ENCODE data around the gene DCAF7.

The DCAF7 gene

DNA sequence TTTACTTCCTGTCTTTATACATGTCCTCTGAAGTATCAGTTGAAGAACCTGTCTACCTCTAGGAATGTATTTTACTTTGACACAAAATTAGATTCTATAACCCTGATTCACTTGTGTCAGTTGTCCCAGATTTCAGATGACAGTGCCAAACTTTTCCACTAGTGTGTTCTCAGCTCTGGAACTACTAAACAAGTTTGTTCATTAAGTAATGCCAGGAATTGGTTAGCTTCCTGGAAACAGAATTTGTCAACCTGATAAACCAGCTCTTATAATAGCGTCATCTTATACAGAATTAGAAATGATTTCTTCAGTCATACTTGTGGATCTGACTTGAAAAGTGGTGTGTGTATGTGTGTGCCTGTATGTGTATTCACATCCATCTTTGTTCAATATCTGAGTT lies 79.3 kb downstream of the DCAF7 start:
- DNase-seq (ENCODE audit: low read depth), result no peak

DNA sequence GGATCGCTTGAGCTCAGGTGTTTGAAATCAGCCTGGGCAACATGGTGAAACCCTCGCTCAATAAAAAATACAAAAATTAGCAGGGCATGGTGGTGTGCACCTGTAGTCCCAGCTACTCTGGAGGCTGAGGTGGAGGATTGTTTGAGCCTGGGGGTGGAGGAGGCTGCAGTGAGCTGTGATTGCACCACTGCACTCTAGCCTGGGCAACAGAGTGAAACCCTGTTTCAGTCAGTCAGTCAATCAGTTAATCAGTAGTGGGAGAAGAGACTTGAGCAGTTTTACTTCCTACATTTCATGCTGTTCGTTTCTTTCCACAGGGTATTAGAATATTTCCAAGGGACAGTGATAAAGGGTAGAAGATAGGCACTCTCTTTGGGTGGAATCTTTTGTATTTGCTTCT lies 80.8 kb downstream of the DCAF7 start:
- no peak for DNase-seq (ENCODE audit: low read depth)

DNA sequence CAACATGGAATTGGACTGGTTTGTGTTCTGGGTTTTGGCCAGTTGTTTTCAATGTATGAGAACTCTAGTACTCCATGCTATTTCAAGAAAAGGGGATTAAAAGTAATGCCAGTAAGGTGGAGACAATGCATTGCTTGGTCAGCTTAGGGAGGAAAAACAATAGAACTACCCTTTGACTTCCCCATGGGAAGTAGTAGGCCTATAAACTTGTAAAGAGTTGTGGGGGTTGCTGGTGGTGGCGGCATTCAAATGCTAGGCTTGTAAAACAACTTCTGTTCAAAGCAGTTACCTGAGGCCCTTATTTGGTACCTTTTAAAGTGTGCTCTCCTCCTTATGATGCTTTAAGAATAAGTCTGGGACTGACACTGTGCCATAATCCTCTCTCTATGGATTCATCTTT lies 81.3 kb downstream of the DCAF7 start:
- DNase-seq (ENCODE audit: low read depth), result no peak

DNA sequence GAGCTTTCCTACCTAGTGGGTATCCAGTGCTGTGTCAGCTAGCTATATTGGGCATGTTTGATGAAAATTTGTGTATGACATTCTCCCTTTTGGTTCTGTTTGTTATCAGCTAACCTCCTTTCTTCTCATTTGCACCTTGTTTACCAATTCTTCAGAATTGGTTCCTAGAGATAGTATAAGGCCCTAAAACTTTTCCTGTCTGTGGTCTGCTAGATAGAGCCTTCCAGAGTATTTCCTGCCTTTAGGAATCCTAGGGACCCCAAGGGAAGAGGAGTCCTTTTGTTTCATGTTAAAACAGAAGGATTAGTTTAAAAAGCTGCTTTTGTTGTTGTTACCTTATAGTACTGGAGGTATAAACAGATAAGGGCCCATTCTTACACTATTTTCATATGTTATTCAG lies 83.5 kb downstream of the DCAF7 start:
- no peak for DNase-seq (ENCODE audit: low read depth)

DNA sequence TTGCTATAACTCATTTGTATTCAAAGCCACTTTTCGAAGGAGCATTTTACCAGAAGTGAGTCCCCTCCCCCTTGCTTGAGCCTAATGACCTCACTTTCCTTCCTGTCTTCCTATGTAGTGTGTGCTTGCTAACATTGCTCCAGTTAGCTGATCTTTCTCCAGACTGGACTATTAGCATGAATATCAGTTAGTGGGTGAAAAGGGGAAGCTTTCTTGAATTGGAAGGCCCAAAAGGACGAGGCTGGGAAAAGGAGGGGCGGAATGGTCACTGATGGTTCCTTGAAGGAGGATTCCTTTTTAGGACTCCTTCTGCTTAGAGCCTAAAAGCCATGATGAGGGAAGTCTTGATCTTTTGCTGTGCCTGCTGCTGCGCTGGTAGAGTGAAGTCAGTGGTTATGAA lies 83.9 kb downstream of the DCAF7 start:
- DNase-seq (ENCODE audit: low read depth), result no peak

DNA sequence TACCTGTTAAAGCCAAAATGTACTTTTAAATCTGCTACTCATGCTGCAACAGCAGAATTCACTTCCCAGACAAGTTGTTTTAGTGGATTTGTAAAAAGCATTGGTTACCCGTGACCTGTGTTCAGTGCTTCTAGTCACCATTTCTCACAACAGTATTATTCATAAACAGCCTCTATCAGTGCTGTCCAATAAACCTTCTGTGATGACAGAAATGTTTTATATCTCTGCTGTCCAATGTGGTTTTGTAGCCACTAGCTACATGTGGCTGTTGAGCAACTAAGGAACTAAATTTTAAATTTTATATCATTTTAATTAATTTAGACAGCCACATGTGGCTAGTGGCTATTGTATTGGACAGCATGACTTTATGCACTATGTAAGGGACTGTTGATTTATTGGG lies 84.5 kb downstream of the DCAF7 start:
- DNase-seq (ENCODE audit: low read depth), result no peak

DNA sequence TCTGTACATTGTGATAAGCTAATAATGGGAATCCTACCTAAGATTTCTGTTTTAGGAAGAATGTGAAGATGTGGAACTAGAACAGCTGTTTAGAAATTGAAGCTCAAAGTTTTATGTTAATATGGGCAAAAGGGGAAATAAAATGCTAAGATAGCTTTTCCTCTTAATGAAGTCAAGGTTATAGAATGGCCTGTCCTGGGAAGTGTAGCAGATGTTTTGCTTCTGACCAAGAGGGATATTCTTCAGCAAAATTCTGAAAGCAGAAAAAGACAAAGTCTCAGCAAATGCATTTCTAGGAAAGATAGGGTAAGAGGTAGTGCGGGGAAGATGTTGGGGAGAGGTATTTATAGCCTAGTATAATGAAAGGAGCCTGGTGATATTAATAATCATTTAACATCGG lies 85.0 kb downstream of the DCAF7 start:
- DNase-seq (ENCODE audit: low read depth), result no peak

DNA sequence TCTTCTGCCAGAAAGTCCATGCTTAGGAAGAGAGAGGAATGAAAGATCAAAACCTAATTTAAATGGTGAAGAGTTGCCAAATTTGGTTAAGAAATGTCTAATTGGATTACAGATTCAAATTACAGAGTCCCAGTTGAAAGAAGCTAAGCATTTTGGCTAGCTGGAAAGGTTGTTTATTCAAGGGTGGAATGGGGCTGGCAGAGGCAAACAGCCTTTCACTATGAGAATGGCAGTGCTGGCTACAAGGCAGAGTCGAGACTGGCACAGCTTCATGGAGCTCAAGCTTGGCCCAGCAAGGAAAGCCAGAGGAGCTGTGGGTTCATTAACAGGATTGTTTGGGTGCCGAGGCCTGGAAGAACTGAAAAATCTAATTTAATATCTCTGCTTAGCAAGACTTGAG lies 85.5 kb downstream of the DCAF7 start:
- DNase-seq (ENCODE audit: low read depth), result no peak

DNA sequence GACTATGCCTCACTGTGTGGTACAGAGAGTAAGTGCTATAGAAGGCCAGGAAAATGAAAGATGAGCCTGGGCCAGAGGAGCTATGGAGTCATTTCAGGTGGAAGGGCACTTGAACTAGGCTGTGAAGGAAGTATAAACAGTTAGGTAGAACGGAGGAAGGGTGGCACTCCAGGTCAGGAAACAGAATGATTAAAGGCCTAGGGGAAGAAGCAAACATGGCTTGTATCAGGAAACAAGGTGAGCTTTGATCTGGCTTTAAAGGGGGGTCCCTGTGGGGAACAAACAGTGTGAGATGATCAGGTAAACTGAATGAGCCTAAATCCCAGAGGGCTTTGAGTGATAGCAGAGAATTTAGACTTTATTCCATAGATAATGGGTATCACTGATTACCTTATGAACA lies 88.8 kb downstream of the DCAF7 start:
- no peak for DNase-seq (ENCODE audit: low read depth)

DNA sequence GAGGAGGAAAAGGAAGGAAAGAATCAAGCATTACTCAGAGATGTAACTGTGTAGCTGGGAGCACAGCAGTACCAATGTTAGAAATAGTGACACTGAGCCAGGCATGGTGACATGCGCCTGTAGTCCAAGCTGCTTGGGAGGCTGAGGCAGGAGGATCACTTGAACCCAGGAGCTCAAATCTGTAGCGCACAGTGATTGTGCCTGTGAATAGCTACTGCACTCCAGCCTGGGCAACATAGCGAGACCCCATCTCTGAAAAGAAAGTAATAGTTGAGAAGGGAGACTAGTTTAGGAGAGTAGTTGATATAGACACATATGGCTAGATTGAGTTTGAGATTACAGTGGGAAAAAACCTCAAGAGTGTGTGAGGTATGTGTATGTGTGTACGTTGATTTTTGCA lies 89.8 kb downstream of the DCAF7 start:
- DNase-seq (ENCODE audit: low read depth), result no peak

DNA sequence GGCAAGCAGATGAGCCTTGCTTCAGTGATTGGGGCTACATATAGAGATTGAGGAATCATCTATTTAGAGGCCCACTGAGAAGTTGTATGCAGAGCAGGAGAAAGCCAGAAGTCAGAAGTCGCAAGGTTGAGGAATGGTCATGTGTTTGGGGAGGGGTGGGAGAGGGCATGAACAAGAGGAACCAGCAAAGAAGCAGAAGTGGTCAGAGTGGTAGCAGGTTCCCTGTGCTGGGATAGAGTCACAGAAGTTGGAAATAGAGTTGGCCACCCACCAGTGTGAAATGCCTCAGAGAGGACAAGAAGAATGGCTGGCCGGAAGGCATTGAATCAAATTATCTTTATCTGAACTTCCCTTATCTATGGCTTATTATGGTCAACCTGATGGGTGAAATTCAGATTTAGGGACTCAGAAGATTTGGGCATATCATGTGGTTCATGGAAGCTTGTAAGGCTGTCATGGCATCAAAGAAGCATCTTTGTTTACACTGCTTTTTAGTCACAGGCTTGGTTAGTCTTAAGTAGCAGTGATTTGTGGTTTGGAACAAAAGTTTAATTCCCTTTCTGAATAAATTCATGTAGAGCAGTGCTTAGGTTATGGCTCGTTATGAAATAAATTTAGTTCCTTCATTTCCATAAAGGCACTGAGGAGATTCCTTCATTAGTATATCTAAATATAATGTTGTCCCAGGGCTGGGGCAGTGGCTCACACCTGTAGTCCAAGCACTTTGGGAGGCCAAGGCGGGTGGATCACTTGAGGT lies 91.6 kb downstream of the DCAF7 start:
- no peak for DNase-seq (ENCODE audit: low read depth)

Measured in activated T-helper 1 cell treated with Interleukin-2 at 50 U/mL for 16 hours (primary cell).